Activated CD4-positive, alpha-beta T cell treated with anti-CD3 and anti-CD28 coated beads, Interleukin-2, amount 10 ng/mL, durations not matched to agents 24 days and 14 days (primary cell): ENCODE results near the gene RSPH6A. TPM values are rescaled to one million over a fixed set of nuclear protein-coding genes. Genes with fewer than 3 reads are reported as not detected.

Experiments
- DNase-seq: peaks from one replicate; pipeline ENCODE4 v3.0.0; 2022
- H3K27ac Mint-ChIP-seq: one replicate; pipeline ENCODE4 v1.8.0; 2022; ENCODE audit warnings: mild to moderate bottlenecking, mixed read lengths
- H3K27me3 Mint-ChIP-seq: one replicate; pipeline ENCODE4 v1.8.0; 2022; ENCODE audit warnings: mixed read lengths
- H3K36me3 Mint-ChIP-seq: one replicate; pipeline ENCODE4 v1.8.0; 2022; ENCODE audit warnings: low read depth, mild to moderate bottlenecking, mixed read lengths
- H3K4me1 Mint-ChIP-seq: one replicate; pipeline ENCODE4 v1.8.0; 2021; ENCODE audit warnings: mixed read lengths
- H3K4me3 Mint-ChIP-seq: one replicate; pipeline ENCODE4 v1.8.0; 2022; ENCODE audit warnings: mild to moderate bottlenecking, moderate library complexity, mixed read lengths
- H3K9me3 Mint-ChIP-seq: one replicate; pipeline ENCODE4 v1.8.0; 2021; ENCODE audit warnings: mixed read lengths
- intact Hi-C: fragments of 100-400 bp; cut with micrococcal nuclease; formaldehyde crosslinking; loops from one replicate; pipeline ENCODE4 v1.15.1; 2023
- total RNA-seq: library from RNA; stranded (reverse); gene quantifications from 2 replicates; pipeline ENCODE4 v1.2.3, GENCODE V29; 2022

Gene RSPH6A
- total RNA-seq, 1 donor from 2014 or later = 0.35 TPM

DNA sequence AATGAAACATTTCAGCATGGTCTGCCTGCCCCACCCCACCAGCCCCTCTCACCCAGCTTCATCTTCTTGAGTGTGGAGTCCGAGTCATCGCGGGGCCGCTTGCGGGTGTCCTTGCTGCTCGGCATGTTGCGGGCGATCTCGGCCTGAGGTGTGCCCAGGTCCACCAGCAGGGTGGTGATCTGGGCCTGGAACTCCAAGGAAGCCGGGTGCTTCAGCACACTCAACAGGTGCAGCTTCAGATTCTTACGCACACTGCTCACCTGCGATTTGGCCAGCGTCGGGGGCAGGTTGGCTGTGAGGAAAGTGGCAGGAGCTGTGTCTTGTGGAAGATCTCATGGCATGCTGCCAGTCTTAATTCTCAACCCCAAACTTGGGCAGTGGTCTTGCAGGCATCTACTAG lies 27.1 kb upstream of the RSPH6A start:
- Mint-ChIP-seq H3K36me3 (peaks cover 74% of the 10 kb centered on the region), H3K27ac (no peak overlapping the region), H3K9me3 (no peaks in the 10 kb centered on the region), H3K27me3 (no peaks in the 10 kb centered on the region), H3K4me3 (no peak overlapping the region), H3K4me1 (no peaks in the 10 kb centered on the region)
- DNase-seq = no peak
- intact Hi-C loops = no loop called here

DNA sequence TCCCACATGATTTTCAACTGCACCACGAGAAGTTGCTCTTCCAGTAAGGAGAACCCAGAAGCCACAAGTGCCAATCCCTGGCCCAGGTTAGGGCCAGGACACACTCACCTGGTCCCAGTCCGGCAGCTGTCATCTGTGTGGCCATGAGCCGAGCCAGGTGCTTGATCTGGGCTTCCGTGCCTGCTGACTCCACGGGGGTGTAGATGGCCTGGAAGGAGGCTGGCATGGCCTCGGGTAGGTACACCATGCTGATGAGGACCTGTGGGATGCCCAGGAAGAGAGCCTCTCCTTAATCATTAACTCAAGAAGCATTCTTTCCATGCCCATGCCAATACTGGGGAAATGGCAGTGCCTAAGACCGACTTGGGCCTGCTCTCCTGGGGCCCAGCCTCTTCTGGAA lies 19.9 kb upstream of the RSPH6A start:
- peaks cover 73% of the 10 kb centered on the region for H3K36me3 Mint-ChIP-seq
- no peak overlapping the region for H3K4me3 Mint-ChIP-seq
- H3K4me1 Mint-ChIP-seq = no peaks in the 10 kb centered on the region
- no peaks in the 10 kb centered on the region for H3K27me3 Mint-ChIP-seq
- intact Hi-C loops = no loop called here
- DNase-seq = no peak
- no peak overlapping the region for H3K27ac Mint-ChIP-seq
- H3K9me3 Mint-ChIP-seq = no peaks in the 10 kb centered on the region

DNA sequence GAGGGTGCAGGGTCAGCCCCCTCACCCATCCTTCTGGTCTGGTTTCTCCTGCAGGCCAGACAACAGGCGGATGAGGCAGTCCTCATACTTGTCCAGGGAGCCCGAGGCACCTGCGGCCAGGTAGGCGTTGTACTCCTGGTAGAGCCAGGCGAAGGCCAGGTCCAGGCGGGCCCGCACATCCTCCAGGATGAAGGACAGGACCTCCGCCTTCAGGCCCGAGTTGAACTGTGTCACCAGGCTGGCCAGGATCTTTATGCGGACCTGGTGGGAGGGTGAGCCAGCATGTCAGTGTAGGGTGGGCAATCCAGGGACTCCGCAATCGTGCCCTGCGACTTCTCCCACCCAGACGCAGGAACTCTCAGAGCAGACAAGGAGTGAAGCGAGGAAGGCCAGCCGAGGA lies 13.8 kb upstream of the RSPH6A start:
- H3K36me3 Mint-ChIP-seq = peaks cover 66% of the 10 kb centered on the region
- no peak overlapping the region for H3K27ac Mint-ChIP-seq
- DNase-seq = no peak

DNA sequence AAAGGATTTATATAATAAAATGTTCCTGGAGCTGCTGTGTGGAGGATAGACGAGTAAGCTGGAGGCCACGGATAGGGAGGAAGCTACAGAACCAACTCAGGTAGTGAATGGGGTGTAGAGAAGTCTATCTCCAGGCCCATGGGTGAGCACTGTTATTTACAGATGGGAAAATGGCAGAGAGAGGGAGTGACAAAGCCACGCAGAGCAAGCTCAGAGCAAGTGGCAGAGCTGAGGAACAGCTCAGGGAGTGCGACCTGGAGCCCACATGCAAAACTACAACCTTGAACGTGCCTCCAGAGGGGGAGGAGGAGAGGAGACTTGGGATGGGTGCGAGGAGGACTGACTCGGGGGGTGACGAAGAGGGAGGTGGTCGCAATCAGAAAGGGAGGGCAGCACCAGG lies 13.4 kb upstream of the RSPH6A start:
- no peak for DNase-seq
- H3K27ac Mint-ChIP-seq = no peak overlapping the region
- no peaks in the 10 kb centered on the region for H3K4me1 Mint-ChIP-seq
- intact Hi-C loops = no loop called here
- no peak overlapping the region for H3K4me3 Mint-ChIP-seq
- peaks cover 64% of the 10 kb centered on the region for H3K36me3 Mint-ChIP-seq
- H3K9me3 Mint-ChIP-seq = no peaks in the 10 kb centered on the region
- no peaks in the 10 kb centered on the region for H3K27me3 Mint-ChIP-seq

More for the DNA sequence above, 13.8 kb upstream of the RSPH6A start:
- H3K4me1 Mint-ChIP-seq = no peaks in the 10 kb centered on the region
- no peak overlapping the region for H3K4me3 Mint-ChIP-seq
- H3K27me3 Mint-ChIP-seq = no peaks in the 10 kb centered on the region
- no peaks in the 10 kb centered on the region for H3K9me3 Mint-ChIP-seq
- intact Hi-C loops = no loop called here

DNA sequence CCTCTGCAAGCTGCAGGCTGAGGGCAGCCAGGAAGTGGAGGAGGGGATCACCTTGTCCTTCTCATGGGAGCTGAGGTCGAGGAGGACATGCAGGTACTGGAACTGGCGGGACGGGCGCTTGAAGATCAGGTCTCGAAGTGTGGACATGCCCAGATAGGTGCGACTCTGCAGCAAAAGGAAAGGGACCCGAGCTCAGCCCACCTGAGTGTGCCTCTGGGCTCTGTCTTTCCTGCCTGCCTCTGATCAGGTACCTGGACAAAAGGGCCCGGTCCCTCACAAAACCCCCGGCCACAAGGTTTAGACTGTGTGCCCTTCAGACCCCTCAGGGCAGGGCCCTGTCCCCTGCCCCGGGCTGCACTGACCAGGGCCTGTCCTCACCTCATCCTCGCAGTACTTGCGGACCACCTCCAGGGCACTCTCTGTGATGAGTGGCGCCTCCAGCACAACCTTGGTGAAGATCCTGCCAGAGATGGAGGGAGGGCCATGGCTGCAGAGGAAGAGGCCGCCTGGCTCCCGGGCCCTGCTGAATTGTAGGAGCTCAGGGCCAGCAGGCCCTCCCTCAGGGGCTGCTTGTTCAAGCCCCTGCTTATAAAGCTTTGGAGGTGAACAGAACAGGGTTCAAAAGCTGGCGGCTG lies 12.5 kb upstream of the RSPH6A start:
- Mint-ChIP-seq H3K9me3 (no peaks in the 10 kb centered on the region), H3K27ac (no peak overlapping the region), H3K4me1 (no peaks in the 10 kb centered on the region), H3K4me3 (no peak overlapping the region), H3K27me3 (no peaks in the 10 kb centered on the region), H3K36me3 (peaks cover 67% of the 10 kb centered on the region)
- DNase-seq = no peak
- intact Hi-C loops = no loop called here

DNA sequence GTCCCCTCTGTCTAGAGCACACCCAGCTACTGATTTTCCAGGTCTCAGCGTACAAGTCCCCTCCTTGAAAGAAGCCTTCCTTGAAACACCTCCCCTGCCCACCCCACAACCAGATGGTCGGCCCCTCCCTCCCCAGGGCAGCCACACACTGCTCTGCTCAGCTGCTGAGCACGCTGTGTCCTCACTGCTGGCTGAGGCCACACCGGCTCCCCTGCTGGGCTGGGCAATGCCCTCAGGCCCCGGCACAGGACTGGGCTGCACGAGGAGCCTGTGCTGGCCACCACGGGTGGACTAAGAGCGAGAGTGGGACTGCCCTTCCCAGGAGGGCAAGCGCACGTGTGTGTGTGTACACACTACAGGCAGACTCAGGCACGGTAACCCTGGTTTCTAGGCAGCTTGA lies 11.8 kb upstream of the RSPH6A start:
- no peak overlapping the region for H3K4me3 Mint-ChIP-seq
- no peak overlapping the region for H3K27ac Mint-ChIP-seq
- no peaks in the 10 kb centered on the region for H3K9me3 Mint-ChIP-seq
- H3K27me3 Mint-ChIP-seq = no peaks in the 10 kb centered on the region
- no peaks in the 10 kb centered on the region for H3K4me1 Mint-ChIP-seq
- peaks cover 63% of the 10 kb centered on the region for H3K36me3 Mint-ChIP-seq
- no peak for DNase-seq
- intact Hi-C loops = no loop called here

DNA sequence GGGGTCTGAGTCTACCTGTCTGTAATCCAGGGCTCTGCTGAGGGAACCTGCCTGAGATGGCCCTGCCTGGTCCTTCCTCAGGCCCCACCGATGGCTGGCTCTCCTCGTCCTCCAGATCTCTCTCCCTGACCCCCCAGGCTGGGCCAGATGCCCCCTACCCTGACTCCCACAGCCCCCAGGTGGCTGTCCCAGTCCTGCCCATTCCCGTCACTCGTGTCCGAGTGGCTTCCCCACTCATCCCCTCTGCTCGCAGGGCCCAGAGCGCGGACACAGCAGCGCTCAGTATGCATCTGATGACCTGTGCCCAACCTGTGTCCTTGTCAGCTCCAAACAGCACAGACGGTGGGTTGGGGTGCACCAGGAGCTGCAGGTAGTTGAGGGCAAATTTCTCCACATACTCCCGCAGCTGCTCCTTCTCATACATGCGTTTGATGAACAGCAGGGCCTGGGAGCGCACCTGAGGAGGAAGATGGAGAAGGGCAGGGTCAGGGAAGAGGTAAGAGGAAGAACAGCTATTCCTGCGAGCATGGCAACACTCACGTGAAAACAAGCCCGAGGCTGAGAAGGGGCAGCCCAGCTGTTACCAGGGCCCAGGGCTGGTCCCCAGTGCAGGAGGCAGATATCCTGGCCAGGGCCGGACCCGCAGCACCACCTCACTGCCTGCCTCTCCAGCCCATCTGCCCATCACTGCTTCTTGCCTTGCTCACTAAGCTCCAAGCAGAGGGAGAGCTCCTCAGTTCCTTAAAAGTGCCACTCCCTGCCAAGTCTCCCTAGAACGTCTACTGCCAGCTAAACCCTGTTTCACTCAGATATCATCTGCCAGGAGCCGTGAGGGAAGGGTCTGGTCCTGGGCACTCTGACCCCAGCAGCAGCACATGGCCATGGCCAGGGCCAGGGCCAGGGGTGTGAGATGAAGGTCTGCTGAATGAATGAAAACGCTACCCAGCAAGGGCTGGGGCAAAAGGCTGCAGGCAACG lies 11.1 kb upstream of the RSPH6A start:
- intact Hi-C loops = no loop called here
- no peaks in the 10 kb centered on the region for H3K27me3 Mint-ChIP-seq
- H3K4me1 Mint-ChIP-seq = no peaks in the 10 kb centered on the region
- H3K36me3 Mint-ChIP-seq = peaks cover 62% of the 10 kb centered on the region
- no peak overlapping the region for H3K4me3 Mint-ChIP-seq
- H3K27ac Mint-ChIP-seq = no peak overlapping the region
- no peaks in the 10 kb centered on the region for H3K9me3 Mint-ChIP-seq
- no peak for DNase-seq

DNA sequence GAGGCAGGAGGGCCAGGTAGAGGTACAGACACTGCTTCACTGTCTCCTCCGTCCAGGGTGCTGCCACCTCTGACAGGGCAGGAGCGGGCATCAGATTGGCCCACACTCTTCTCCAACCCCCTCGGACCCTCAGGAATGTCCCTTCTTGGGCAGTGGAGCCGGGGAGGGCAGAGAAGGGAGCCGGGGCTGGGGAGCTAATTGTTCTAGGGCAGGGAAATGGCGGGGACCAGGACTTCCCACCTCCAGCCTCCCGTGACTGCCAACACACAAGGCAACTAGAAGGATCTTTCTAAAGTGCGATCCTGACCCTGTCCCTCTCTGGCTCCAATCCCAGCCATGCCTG lies 10.1 kb upstream of the RSPH6A start:
- H3K4me3 Mint-ChIP-seq = no peak overlapping the region
- H3K9me3 Mint-ChIP-seq = no peaks in the 10 kb centered on the region
- intact Hi-C loops = no loop called here
- H3K4me1 Mint-ChIP-seq = no peaks in the 10 kb centered on the region
- no peak for DNase-seq
- H3K27me3 Mint-ChIP-seq = no peaks in the 10 kb centered on the region
- H3K36me3 Mint-ChIP-seq = peaks cover 57% of the 10 kb centered on the region
- H3K27ac Mint-ChIP-seq = no peak overlapping the region

DNA sequence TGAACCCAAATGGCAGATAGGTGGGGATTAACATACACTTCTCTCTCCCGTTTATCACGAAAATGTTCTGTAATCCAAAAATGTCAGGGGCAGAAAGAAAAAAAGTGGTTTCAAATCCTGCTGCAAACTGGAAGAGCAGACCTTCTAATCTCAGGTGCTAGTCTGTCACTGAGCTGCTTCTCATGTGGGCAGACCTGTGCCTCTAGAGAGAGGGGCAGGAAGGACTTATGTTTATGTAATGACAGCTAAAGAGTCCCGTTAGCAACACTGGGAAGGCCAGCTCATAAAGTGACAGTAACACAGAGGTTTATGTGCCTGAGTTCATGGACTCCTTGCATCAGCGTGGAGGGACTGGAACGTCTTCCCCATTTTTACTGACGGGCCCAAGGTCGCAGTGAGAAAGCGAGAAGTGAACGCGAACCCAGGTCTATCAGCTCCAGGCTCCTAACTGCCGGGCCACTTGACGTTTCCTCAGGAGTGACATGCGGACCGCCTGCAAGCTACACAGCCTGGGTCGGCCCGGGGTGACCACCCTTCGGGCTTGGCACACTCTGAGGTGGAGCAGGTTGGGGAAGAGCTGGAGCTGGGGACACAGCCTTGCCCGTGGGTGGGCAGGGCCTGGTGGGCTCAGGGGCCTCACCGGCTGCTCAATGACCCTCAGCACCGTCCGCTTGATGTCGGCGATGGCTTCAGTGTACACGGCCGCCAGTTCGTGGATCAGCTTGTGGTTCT lies 9.6 kb upstream of the RSPH6A start:
- DNase-seq = no peak
- intact Hi-C loops = no loop called here
- H3K9me3 Mint-ChIP-seq = no peaks in the 10 kb centered on the region
- H3K27ac Mint-ChIP-seq = no peak overlapping the region
- no peaks in the 10 kb centered on the region for H3K27me3 Mint-ChIP-seq
- H3K4me3 Mint-ChIP-seq = no peak overlapping the region
- H3K4me1 Mint-ChIP-seq = no peaks in the 10 kb centered on the region
- H3K36me3 Mint-ChIP-seq = peaks cover 58% of the 10 kb centered on the region

DNA sequence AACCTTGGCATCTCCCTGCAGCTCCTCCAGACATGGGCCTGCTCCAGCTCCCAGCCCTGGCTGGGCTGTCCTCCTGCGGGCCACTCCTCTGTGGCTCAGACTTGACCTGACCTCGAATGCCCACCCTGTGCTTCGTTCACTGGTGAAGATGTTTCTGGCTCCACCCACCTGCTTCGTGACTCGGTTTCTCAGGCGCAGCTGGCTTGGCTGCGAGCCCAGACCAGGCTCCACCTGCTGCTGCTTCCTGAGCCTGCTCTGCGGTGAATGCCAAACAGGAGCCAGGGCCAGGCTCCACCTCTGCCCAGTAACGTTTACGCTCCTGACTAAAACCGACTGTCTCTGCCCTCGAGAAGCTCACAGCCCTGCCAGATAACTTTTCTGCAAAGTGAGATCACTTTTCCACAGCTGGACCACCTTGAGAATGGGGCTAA lies 8.9 kb upstream of the RSPH6A start:
- H3K36me3 Mint-ChIP-seq = peaks cover 53% of the 10 kb centered on the region
- H3K27me3 Mint-ChIP-seq = no peaks in the 10 kb centered on the region
- no peaks in the 10 kb centered on the region for H3K9me3 Mint-ChIP-seq
- no peak overlapping the region for H3K27ac Mint-ChIP-seq
- H3K4me3 Mint-ChIP-seq = no peak overlapping the region
- H3K4me1 Mint-ChIP-seq = no peaks in the 10 kb centered on the region
- intact Hi-C loops = no loop called here
- no peak for DNase-seq

DNA sequence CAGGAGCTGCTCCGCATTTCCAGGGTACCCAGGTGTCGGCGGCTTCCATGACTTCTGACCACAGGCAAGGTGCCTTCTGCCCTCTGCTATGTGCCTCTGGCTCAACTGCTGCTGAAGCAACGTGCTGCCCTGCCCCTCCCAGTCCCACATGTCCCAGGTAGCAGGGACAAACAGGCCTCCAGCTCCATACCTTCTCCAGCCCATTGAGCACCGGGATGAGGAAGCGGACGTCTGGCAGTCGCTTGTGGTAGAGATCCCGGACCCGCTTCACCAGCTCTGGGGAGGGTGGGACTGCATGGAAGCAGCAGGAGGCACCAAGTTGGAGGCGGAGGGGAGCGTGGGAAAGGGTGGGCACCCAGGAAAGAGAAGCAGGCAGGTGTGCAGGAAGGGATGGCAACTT lies 8.1 kb upstream of the RSPH6A start:
- DNase-seq = no peak
- intact Hi-C loops = no loop called here
- H3K4me1 Mint-ChIP-seq = no peaks in the 10 kb centered on the region
- peaks cover 46% of the 10 kb centered on the region for H3K36me3 Mint-ChIP-seq
- no peaks in the 10 kb centered on the region for H3K27me3 Mint-ChIP-seq
- no peak overlapping the region for H3K27ac Mint-ChIP-seq
- no peaks in the 10 kb centered on the region for H3K9me3 Mint-ChIP-seq
- no peak overlapping the region for H3K4me3 Mint-ChIP-seq

DNA sequence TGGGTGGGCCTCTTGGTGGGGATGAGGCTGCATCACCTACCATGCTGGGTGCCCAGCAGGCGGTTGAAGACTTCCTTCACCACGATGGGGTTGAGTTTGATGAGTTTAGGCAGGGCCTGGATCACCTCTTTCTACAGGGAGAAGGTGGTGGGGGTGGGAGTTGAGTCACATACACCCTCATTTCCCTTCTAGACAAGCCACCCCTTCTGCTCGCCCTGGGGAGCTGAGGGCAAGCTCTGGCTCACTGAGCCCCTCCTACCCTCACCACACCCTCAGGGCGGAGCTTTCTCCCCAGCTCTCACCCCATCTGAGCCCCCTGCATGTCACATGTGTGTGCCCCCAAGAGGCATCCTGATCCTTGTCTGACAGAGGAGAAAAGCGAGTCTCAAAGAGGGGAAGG lies 7.6 kb upstream of the RSPH6A start:
- intact Hi-C loops = no loop called here
- Mint-ChIP-seq H3K4me1 (no peaks in the 10 kb centered on the region), H3K27ac (no peak overlapping the region), H3K27me3 (no peaks in the 10 kb centered on the region), H3K4me3 (no peak overlapping the region), H3K9me3 (no peaks in the 10 kb centered on the region), H3K36me3 (peaks cover 43% of the 10 kb centered on the region)
- no peak for DNase-seq

DNA sequence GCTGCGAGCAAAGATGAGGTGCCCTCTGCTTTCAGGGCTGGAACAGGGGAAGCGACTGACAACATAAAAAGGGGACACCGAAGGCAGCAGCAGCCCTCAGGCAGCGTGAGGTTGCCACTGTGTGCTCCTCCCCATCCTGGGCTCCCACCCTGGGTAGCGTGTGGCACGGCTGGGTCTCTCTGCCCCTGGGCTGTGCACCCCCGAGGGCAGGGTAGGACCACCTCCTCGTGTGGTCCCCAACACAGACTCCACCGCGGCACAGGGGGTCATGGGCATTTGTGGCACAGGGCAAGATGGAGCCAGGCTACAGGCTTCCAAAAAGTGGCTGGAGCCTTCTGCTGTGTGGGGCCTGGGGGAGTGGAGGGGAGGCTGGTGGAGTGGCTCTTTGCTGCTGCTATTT lies 6.5 kb upstream of the RSPH6A start:
- no peaks in the 10 kb centered on the region for H3K27me3 Mint-ChIP-seq
- H3K27ac Mint-ChIP-seq = peak overlapping the region; percentile 10
- intact Hi-C loops = no loop called here
- DNase-seq = no peak
- peaks cover 3% of the 10 kb centered on the region for H3K4me1 Mint-ChIP-seq
- H3K36me3 Mint-ChIP-seq = peaks cover 35% of the 10 kb centered on the region
- no peak overlapping the region for H3K4me3 Mint-ChIP-seq
- no peaks in the 10 kb centered on the region for H3K9me3 Mint-ChIP-seq

DNA sequence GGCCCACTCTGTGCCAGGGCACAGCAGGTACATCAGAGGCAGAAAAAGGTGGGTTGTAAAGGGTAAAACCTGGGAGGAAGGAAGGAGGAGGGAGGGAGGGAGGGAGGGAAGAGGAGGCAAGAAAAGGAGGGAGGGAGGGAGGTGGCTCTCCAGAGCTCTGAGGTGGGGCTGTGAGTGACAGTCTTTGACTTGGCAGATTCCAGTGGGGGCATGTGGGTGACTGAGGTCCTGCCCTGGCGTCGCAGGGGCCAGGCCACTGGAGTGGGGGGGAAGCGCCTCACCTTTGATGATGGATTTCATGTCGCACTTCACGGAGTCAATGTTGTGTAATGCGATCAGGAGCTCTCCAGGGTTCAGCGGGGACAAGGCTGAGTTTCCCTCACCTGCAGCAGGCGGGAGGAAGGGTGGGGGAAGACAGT lies 6.0 kb upstream of the RSPH6A start:
- no peak for DNase-seq
- peak overlapping the region; percentile 10 for H3K27ac Mint-ChIP-seq
- peaks cover 30% of the 10 kb centered on the region for H3K36me3 Mint-ChIP-seq
- H3K9me3 Mint-ChIP-seq = no peaks in the 10 kb centered on the region
- H3K27me3 Mint-ChIP-seq = no peaks in the 10 kb centered on the region
- intact Hi-C loops = no loop called here
- no peak overlapping the region for H3K4me3 Mint-ChIP-seq
- H3K4me1 Mint-ChIP-seq = peaks cover 3% of the 10 kb centered on the region
